Activated CD4-positive, alpha-beta T cell treated with anti-CD3 and anti-CD28 coated beads, Interleukin-2, amount 50 U/mL, for 48 hours (primary cell): Measurements from ENCODE around the gene DYNLT1.

ENCODE experiments used
- DNase-seq, 2 experiments: peaks; one replicate each; pipeline ENCODE4 v3.0.0-alpha.2; 2020

Gene DYNLT1

DNA sequence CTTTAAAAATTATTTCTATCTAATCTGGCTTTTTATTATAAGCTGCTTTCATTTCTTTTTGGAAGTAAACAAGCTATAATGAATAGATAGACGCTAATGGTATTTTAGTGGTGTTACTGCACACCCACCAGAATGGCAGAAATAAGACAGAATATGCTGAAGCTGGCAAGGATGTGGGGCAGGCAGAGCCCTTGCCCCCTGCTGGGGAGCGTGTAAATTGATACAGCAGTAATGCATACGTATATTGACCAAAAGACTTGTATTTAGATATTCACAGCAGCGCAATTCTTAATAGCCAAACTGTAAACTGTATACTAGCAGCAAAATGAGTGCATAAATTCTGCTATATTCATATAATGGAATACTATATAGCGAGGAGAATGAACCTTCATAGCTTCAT is 49.3 kb downstream of the DYNLT1 start:
- no peak for DNase-seq

DNA sequence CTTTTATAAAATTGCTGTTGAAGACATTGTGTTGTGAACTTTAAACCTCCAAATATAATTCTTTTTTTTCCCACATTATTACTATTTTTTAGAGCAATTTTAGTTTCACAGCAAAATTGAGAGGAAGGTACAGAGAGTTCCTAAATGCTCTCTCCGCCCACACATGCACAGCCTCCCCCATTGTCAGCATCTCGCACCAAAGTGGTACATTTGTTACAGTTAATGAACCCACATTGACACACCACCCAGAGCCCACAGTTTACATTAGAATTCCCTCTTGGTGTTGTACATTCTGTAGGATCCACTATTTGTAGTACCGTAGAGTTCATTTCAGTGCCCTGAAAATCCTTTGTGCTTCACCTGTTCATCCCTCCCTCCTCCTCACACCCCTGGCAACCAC is 50.9 kb downstream of the DYNLT1 start:
- no peak for DNase-seq

DNA sequence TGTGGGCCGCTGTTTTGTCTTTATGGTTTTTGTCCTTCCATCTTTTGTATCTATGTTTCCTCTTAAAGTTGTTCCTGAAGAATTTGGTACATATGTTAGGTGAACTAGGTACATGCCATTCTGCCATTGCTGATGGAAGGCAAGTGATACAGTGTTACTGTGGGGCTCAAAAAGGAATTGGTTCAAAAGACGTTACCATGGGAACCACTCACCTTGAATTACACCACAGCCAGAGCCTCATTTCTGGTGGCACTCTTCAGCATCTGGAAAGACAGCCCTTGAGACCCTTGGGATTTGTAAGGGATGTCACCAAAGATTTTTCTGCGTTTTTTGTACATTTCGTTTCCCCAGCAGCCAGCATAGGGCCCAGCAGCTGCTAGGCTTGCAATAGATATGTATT is 52.7 kb downstream of the DYNLT1 start:
- DNase-seq: no peak

DNA sequence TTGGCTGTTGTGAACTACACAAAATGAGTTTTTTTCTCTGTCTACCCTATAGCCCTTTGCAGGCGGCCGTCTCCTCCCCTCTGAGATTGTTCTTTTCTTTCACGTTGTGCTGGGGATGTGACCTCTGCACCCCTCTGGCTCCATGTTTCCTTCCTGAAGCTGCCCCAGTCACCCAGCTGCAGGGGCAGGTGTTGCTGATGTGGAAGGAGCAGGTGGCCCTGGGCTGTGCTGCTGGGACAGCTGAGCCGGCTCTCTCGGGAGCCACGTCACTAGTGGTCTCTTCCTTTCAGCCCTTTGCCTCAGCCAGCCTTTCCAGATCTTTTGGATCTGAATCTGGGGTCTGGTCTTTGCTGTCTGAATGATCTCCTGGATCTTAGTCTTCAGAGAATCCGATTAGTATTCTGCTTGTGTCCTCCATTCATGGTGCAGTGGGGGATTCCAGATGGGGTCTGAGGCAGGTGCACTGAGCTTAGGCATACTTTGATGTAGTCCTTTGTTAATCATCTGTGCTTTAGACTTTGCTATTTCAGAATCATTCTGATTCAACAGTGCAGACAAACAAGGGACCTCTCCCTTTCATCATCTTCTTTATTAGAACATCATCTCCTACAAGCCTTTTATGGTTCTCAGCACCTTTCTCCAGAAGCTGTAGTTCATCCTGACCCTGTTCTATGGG is 53.3 kb downstream of the DYNLT1 start:
- no peak for DNase-seq

DNA sequence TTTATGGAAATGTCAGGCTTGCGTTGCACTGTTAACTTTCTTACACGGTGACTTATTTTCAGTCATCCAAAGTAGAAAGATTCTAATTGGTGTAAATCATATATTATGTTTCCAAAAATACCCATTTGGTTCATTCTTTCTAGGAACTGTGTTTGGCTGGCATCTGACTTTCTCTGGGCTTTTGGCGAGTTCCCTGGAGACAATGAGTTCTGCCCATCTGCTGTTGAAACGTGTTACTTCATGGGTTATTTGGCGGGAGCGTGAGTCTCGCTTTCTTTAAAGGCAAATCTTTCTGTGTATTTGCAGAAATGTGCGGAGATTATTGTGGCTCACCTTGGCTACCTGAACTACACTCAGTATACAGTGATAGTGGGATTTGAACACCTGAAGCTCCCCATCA is 55.2 kb downstream of the DYNLT1 start:
- no peak for DNase-seq

DNA sequence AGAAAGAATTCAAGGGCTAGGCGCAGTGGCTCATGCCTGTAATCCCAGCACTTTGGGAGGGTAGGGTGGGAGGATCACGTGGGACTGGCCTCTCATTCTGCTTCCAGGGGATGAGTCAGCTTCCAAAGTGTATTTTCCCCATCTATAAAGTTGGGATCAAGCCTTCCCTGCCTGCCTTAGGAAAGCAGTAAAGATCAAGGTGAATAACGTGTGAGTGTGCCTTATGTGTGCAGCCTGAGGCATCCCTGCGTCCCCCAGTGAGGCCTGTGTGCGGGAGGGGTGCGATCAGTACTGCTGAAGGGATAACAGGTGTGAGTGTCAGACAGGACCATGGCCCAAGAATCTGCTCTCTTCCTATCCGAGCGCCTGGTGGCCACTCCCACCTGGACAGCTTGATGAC is 57.9 kb downstream of the DYNLT1 start:
- no peak for DNase-seq
